Nephron (organoid): Measurements from ENCODE around the gene OSBPL9.

ENCODE experiments used
- H3K27ac Mint-ChIP-seq, 3 experiments: 2 replicates each; pipeline ENCODE4 v1.8.0; 2020; ENCODE audit warnings: mixed read lengths in 3 of 3, mild to moderate bottlenecking in 2 of 3, moderate library complexity in 1 of 3
- H3K27me3 Mint-ChIP-seq: 2 replicates; pipeline ENCODE4 v1.8.0; 2021; ENCODE audit warnings: low read depth, mild to moderate bottlenecking, moderate library complexity, mixed read lengths
- H3K36me3 Mint-ChIP-seq: 2 replicates; pipeline ENCODE4 v1.8.0; 2020; ENCODE audit warnings: low read depth, mixed read lengths
- H3K4me1 Mint-ChIP-seq: 2 replicates; pipeline ENCODE4 v1.8.0; 2020; ENCODE audit warnings: mixed read lengths
- H3K4me3 Mint-ChIP-seq, 3 experiments: 2 replicates each; pipeline ENCODE4 v1.8.0; 2020; ENCODE audit warnings: mild to moderate bottlenecking in 3 of 3, mixed read lengths in 3 of 3, moderate library complexity in 2 of 3
- H3K9me3 Mint-ChIP-seq: 2 replicates; pipeline ENCODE4 v1.8.0; 2020; ENCODE audit warnings: mixed read lengths
- TF ChIP-seq, protein P1 (sequence below), 3 experiments: fragments of 200-600 bp; sonication (generic); IDR thresholded peaks; one replicate each; pipeline ENCODE4 v1.5.0; 2021; ENCODE audit warnings: antibody characterized with exemption in 3 of 3; ENCODE audit not compliant: unreplicated experiment in 3 of 3

OSBPL9 gene

DNA sequence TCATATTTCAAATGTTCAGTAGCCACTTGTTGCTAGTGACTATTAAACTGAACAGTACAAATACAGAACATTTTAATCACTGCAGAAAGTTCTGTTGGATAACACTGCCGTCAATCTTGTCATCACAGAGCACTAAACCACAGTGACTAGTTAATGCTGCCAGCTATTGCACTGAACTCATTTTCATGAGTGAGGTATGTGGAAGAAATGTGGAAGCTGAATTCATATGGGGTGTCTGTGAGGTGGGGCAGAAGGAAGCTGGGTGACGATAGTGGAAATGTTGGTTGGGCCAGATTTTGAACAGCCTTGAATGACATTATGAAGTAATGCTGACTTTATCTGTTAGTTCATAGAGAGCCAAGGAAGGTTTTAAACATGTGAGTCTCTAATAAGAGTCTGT lies 49.6 kb downstream of the OSBPL9 start:
- H3K27me3 Mint-ChIP-seq = no peaks in the 10 kb centered on the region
- peak overlapping the region in 1 of 3 experiments; percentile 18 for H3K27ac Mint-ChIP-seq
- no peaks in the 10 kb centered on the region for H3K9me3 Mint-ChIP-seq
- H3K4me1 Mint-ChIP-seq = peaks cover 27% of the 10 kb centered on the region
- H3K4me3 Mint-ChIP-seq = no peak overlapping the region
- TF ChIP-seq, protein P1, sequence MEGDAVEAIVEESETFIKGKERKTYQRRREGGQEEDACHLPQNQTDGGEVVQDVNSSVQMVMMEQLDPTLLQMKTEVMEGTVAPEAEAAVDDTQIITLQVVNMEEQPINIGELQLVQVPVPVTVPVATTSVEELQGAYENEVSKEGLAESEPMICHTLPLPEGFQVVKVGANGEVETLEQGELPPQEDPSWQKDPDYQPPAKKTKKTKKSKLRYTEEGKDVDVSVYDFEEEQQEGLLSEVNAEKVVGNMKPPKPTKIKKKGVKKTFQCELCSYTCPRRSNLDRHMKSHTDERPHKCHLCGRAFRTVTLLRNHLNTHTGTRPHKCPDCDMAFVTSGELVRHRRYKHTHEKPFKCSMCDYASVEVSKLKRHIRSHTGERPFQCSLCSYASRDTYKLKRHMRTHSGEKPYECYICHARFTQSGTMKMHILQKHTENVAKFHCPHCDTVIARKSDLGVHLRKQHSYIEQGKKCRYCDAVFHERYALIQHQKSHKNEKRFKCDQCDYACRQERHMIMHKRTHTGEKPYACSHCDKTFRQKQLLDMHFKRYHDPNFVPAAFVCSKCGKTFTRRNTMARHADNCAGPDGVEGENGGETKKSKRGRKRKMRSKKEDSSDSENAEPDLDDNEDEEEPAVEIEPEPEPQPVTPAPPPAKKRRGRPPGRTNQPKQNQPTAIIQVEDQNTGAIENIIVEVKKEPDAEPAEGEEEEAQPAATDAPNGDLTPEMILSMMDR (IDR thresholded peaks at IDR 0.05; ENCODE audit: unreplicated experiment in 3 of 3) = no peak
- no peaks in the 10 kb centered on the region for H3K36me3 Mint-ChIP-seq

GRCh38 chr1:51667561-51667960 lies 50.7 kb downstream of the OSBPL9 start:
- TF ChIP-seq, protein P1 (IDR thresholded peaks at IDR 0.05; ENCODE audit: unreplicated experiment in 3 of 3) = no peak
- Mint-ChIP-seq H3K27me3 (no peaks in the 10 kb centered on the region), H3K36me3 (no peaks in the 10 kb centered on the region), H3K9me3 (no peaks in the 10 kb centered on the region), H3K4me1 (peaks cover 18% of the 10 kb centered on the region), H3K27ac (no peak overlapping the region), H3K4me3 (no peak overlapping the region)

GRCh38 chr1:51669272-51669671 lies 52.4 kb downstream of the OSBPL9 start:
- H3K27me3 Mint-ChIP-seq = no peaks in the 10 kb centered on the region
- H3K27ac Mint-ChIP-seq = peak overlapping the region; percentile 7 to 60 (median 29)
- peaks cover under 1% of the 10 kb centered on the region for H3K36me3 Mint-ChIP-seq
- no peaks in the 10 kb centered on the region for H3K9me3 Mint-ChIP-seq
- TF ChIP-seq, protein P1 (IDR thresholded peaks at IDR 0.05; ENCODE audit: unreplicated experiment in 3 of 3) = no peak
- peaks cover 18% of the 10 kb centered on the region for H3K4me1 Mint-ChIP-seq
- no peak overlapping the region for H3K4me3 Mint-ChIP-seq

DNA sequence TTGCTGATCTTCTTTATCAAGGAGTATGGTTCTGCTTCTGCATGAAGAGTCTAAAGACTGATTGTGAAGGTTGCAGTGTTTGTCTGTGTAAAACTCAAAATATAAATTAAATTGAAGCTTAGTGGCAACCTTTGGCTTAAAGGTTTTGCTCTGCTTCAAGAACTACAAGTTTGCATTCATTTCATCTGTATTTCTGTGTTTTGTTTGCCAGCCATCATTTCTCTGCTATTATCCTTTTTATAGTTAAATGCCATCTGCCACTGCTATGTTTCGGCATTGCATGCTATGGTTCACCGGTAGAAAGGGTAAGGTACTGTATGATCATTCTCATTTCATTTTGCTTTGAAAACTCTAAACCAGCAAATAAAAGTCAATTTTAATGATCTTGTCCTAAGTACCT lies 52.9 kb downstream of the OSBPL9 start:
- Mint-ChIP-seq H3K27ac (peak overlapping the region; percentile 7 to 60 (median 29)), H3K36me3 (peaks cover 6% of the 10 kb centered on the region), H3K4me3 (no peak overlapping the region), H3K9me3 (no peaks in the 10 kb centered on the region), H3K27me3 (no peaks in the 10 kb centered on the region), H3K4me1 (peaks cover 18% of the 10 kb centered on the region)
- TF ChIP-seq, protein P1 (IDR thresholded peaks at IDR 0.05; ENCODE audit: unreplicated experiment in 3 of 3) = no peak

GRCh38 chr1:51671527-51672325 lies 54.8 kb downstream of the OSBPL9 start:
- TF ChIP-seq, protein P1 (IDR thresholded peaks at IDR 0.05; ENCODE audit: unreplicated experiment in 3 of 3) = no peak
- H3K4me3 Mint-ChIP-seq = no peak overlapping the region
- H3K27me3 Mint-ChIP-seq = no peaks in the 10 kb centered on the region
- peaks cover 16% of the 10 kb centered on the region for H3K4me1 Mint-ChIP-seq
- peaks cover 7% of the 10 kb centered on the region for H3K36me3 Mint-ChIP-seq
- no peaks in the 10 kb centered on the region for H3K9me3 Mint-ChIP-seq
- no peak overlapping the region for H3K27ac Mint-ChIP-seq

DNA sequence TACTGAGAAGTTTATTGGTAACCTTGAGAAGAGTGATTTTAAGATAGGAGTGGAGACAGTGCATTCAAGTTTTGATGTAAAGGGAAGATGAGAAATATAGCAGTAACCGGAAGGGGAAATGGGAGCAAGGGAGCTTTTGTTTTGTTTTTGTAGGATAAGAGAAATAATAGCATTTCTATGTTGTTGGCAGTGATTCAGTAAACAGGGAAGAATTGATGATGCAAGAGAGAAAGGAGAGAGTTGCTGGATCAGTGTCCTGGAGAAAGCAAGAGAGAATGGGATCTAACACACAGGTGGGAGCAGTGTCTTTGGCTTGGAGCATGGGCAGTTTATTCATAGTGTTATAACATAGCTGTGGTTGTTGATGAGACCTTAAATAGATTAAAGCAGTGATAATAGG lies 56.4 kb downstream of the OSBPL9 start:
- TF ChIP-seq, protein P1 (IDR thresholded peaks at IDR 0.05; ENCODE audit: unreplicated experiment in 3 of 3) = no peak
- Mint-ChIP-seq H3K4me1 (peaks cover 14% of the 10 kb centered on the region), H3K9me3 (no peaks in the 10 kb centered on the region), H3K4me3 (no peak overlapping the region), H3K27me3 (no peaks in the 10 kb centered on the region), H3K27ac (no peak overlapping the region), H3K36me3 (peaks cover 7% of the 10 kb centered on the region)
